NCI-H2196 (cell line): Measurements from ENCODE around the gene PRICKLE4.
"Not testable (repeated sequence)": the region's sequence is repeated elsewhere in the genome, so short reads cannot be mapped to it uniquely, and the experiment has no call there.

Experiments
- DNase-seq: peaks from one replicate; lab custom pipeline; 2025; ENCODE audit not compliant: unreplicated experiment; lab: John Stamatoyannopoulos, UW

The PRICKLE4 gene

GRCh38 chr6:41791305-41791704 is 10.7 kb downstream of the PRICKLE4 start:
- DNase-seq: no peak

DNA sequence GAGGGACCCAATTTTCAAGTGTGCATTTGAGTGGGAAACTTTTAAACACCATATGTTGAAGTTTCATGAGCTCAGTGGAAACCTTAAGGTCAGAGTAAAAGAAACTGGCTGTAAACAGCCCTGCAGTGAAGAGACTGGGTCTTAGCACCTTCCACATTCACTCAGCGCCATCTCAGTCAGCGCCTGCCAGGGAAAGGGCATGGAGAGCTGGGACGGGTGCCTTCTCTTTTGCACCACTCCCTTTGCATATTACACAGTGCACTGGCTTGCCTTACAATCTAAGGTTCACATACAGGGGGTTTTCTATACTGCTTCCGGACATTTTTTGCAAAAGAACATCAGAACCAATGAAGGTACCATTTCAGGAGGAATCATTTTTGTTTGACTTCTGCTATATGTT is 11.4 kb downstream of the PRICKLE4 start:
- DNase-seq: no peak

- DNase-seq: no peak
Observed at GRCh38 chr6:41796474-41796873, 15.9 kb downstream of the PRICKLE4 start.

GRCh38 chr6:41798901-41799558 is 18.4 kb downstream of the PRICKLE4 start:
- DNase-seq: no peak

DNA sequence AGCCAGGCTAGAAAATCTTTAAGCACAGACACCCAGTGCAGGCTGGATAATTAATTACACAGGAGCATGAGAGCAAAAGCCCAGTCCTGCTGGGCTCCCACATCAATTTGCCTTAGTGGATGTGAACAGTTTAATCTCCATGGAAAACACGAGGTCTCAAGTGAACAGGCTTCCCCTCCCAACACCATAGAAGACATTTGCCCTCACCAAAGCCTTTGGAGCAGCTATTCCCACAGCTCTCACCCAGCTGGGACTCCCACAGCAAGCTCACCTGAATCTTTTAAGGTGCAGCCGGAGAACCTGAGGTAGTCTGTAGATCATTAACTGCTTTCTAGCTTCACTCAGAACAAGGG is 19.0 kb downstream of the PRICKLE4 start:
- no peak for DNase-seq

DNA sequence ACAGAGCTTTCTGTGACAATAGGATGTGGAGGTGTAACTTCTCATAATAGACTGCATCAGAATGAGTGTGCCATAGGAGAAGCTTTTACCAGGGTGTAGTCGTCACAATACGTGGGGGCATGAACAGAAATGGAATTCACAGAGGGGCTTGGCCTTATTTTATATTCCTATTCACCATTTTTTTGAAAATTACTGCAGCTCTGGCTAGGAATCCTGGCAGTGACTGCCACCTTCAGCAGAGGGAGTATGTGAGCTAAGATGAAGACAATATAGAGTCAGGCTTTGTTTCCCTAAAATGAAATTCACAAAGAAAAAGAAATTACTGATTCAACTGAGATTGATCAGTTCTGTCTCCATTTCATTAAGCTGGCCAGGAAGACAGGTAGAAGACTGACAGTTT is 20.8 kb downstream of the PRICKLE4 start:
- DNase-seq: no peak

- no peak for DNase-seq
Observed at GRCh38 chr6:41805830-41806774, 25.5 kb downstream of the PRICKLE4 start.

DNA sequence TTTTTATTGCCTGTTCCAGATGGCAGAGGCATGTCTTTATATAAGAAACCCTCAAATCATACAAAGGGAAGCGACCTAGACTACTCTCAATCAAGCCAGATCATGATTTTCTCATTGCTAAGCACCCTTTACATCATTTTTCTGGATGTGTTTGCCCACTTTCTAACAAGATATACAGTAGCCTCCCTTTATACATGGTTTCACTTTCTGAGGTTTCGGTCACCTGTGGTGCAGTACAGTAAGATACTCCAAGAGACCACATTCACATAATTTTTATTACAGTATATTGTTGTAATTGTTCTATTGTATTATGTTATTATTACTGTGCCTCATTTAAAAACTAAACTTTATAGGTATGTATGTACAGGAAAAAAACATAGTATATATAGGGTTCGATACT is 30.5 kb downstream of the PRICKLE4 start:
- DNase-seq: no peak

DNA sequence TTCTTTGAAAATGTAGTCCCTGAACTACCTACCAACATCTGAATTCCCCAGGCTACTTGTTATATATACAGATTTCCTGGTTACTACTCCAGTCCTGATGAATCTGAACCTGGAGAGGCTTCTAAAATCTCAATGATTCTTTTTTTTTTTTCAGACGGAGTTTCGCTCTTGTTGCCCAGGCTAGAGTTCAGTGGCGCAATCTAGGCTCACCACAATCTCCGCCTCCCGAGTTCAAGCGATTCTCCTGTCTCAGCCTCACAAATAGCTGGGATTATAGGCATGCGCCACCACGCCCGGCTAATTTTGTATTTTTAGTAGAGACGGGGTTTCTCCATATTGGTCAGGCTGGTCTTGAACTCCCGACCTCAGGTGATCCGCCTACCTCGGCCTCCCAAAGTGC is 31.4 kb downstream of the PRICKLE4 start:
- DNase-seq: not testable (repeated sequence)

- DNase-seq: no peak
Observed at GRCh38 chr6:41813469-41813868, 32.9 kb downstream of the PRICKLE4 start.

DNA sequence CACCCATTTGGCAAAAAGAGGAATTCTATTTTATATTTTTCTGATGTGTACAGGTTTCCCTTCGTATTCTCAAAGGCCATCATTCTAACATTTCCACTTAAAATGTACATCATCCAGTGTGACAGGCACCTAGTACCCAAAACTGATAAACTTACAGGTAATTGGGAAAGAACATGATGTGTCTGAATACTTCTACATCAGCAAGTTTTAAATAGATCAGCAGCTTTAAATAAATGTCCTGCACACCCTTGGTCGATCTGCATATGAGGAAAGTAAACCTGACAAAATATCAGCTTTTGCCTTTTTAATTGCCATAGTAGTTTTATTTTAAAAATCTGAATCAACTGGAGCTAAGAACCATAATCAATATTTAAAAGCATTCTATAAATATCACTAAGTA is 33.4 kb downstream of the PRICKLE4 start:
- DNase-seq: no peak

GRCh38 chr6:41814629-41815028 is 34.0 kb downstream of the PRICKLE4 start:
- DNase-seq: no peak

- no peak for DNase-seq
Observed at GRCh38 chr6:41815587-41815986, 35.0 kb downstream of the PRICKLE4 start.

GRCh38 chr6:41818271-41819054 is 37.9 kb downstream of the PRICKLE4 start:
- DNase-seq: no peak

GRCh38 chr6:41821266-41821665 is 40.7 kb downstream of the PRICKLE4 start:
- no peak for DNase-seq

- DNase-seq: no peak
Observed at GRCh38 chr6:41822021-41822420, 41.4 kb downstream of the PRICKLE4 start.

DNA sequence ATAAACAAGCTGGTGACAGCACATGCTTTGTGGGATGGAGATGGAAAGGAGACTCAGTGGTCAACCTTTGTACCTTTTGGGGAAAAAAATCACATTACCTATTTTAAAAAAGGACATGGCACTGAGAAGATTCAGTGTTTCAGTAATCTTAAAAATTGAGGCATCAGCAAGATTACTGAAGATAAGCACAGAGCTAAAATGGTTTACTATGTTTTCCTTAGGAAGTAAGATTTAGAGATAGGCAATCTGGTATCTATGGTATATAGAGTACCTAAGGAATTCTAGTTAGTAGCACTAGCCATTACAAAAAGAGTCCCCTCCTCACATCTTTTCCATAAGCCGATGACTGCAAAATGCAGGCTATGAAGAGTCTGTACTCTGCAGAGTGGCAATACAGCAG is 42.6 kb downstream of the PRICKLE4 start:
- DNase-seq: no peak

- DNase-seq: peak; percentile 26
Observed at GRCh38 chr6:41824571-41825569, 44.3 kb downstream of the PRICKLE4 start.

DNA sequence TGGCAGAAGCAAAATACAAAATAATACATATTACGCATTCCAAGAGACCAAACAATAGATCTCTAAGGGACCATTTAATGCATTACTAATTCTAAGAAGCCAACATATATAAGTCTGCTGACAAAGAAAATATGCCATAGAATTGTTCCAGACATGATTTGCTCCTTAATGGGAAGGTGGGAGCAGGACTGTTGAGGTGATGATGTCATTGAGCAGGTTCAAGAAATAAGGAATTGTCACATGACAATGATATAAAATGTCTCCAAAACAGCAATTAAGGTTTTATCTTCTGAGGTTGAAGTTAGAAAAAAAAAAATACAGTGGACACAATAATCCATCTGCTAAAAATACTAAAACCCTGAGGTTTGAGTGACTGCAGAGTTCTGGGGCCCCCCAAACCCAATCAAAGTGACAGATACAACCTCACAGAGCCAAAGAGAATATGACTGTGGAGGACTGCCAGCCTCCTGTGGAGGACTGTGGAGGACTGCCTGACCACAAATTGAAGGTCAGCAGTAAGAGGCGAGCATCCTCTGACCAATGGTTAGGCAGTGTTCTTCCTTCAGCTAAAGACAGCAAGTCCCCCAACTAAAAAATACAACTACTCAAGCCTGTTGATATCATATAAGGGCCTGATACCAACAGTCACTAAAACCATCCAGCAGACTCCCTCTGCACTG is 45.9 kb downstream of the PRICKLE4 start:
- DNase-seq: no peak

GRCh38 chr6:41832263-41832662 is 51.7 kb downstream of the PRICKLE4 start:
- DNase-seq: no peak
